Measurements from ENCODE around the gene PRXL2B. TPM values are rescaled to one million over a fixed set of nuclear protein-coding genes. Genes with fewer than 3 reads are reported as not detected.

Gene PRXL2B
- total and polyA plus RNA-seq, 4 donors, result 4.6 to 10.2 (median 8.1) TPM

GRCh38 chr1:2561446-2561845, 25.1 kb upstream of the PRXL2B start:
- Histone ChIP-seq H3K27ac (ENCODE audit: low read depth in 1 of 2, low read length in 2 of 2) (no peak overlapping the region), H3K9me3 (ENCODE audit: control insufficient read depth in 4 of 4, low read length in 3 of 4) (no peaks in the 10 kb centered on the region), H3K4me3 (ENCODE audit: low read depth in 1 of 3, low read length in 3 of 3) (no peak overlapping the region), H3K4me1 (ENCODE audit: control insufficient read depth in 4 of 4, insufficient read depth in 4 of 4, low read length in 3 of 4) (peaks cover 7 to 14% (median 10%) of the 10 kb centered on the region in 4 donors), H3K27me3 (ENCODE audit: control insufficient read depth in 4 of 4, insufficient read depth in 4 of 4, low read length in 3 of 4) (no peaks in the 10 kb centered on the region), H3K9ac (ENCODE audit: low read depth in 1 of 2, low read length in 2 of 2) (no peak overlapping the region), H3K36me3 (ENCODE audit: control insufficient read depth in 4 of 4, insufficient read depth in 3 of 4, low read depth in 1 of 4, low read length in 3 of 4) (peaks cover 9 to 34% (median 14%) of the 10 kb centered on the region in 4 donors)
- no peak for DNase-seq (ENCODE audit: low spot score)
- no peak for TF ChIP-seq HNF4A (conservative IDR thresholded peaks at IDR 0.05)
- TF ChIP-seq ZBTB33 (IDR thresholded peaks at IDR 0.05), result no peak
- TF ChIP-seq YY1 (IDR thresholded peaks at IDR 0.05), result no peak
- no peak for TF ChIP-seq REST (IDR thresholded peaks at IDR 0.05)
- TF ChIP-seq NR2F2 (IDR thresholded peaks at IDR 0.05), result no peak
- no peak for TF ChIP-seq TAF1 (conservative IDR thresholded peaks at IDR 0.05)
- no peak for TF ChIP-seq GABPA (IDR thresholded peaks at IDR 0.05 in 1 of 2, conservative IDR thresholded peaks at IDR 0.05 in 1 of 2)
- TF ChIP-seq SP1 (IDR thresholded peaks at IDR 0.05), result no peak
- no peak for TF ChIP-seq HNF4G (IDR thresholded peaks at IDR 0.05)
- TF ChIP-seq FOXA1 (IDR thresholded peaks at IDR 0.05), result no peak
- no peak for TF ChIP-seq CTCF (IDR thresholded peaks at IDR 0.05; ENCODE audit: low read depth, low read length, missing input control)
- TF ChIP-seq RAD21 (IDR thresholded peaks at IDR 0.05), result no peak
- no peak for TF ChIP-seq RXRA (IDR thresholded peaks at IDR 0.05)
- 93% methylated on average over 11 of the region's 11 CpGs for WGBS

- peaks cover 9 to 34% (median 14%) of the 10 kb centered on the region in 4 donors for H3K36me3 ChIP-seq (ENCODE audit: control insufficient read depth in 4 of 4, insufficient read depth in 3 of 4, low read depth in 1 of 4, low read length in 3 of 4)
- H3K4me1 ChIP-seq (ENCODE audit: control insufficient read depth in 4 of 4, insufficient read depth in 4 of 4, low read length in 3 of 4), result peaks cover 5 to 12% (median 8%) of the 10 kb centered on the region in 4 donors
Observed at GRCh38 chr1:2561898-2562895, 24.4 kb upstream of the PRXL2B start.

More at GRCh38 chr1:2561898-2562895, 24.4 kb upstream of the PRXL2B start:
- no peak for TF ChIP-seq NR2F2 (IDR thresholded peaks at IDR 0.05)
- peak in 1 of 2 donors; percentile 52 for TF ChIP-seq RAD21 (IDR thresholded peaks at IDR 0.05)
- peak; percentile 36 for TF ChIP-seq CTCF (IDR thresholded peaks at IDR 0.05; ENCODE audit: low read depth, low read length, missing input control)
- H3K9me3 ChIP-seq (ENCODE audit: control insufficient read depth in 4 of 4, low read length in 3 of 4), result no peaks in the 10 kb centered on the region
- no peak overlapping the region for H3K9ac ChIP-seq (ENCODE audit: low read depth in 1 of 2, low read length in 2 of 2)
- WGBS, result 90% methylated on average over 24 of the region's 24 CpGs
- no peaks in the 10 kb centered on the region for H3K27me3 ChIP-seq (ENCODE audit: control insufficient read depth in 4 of 4, insufficient read depth in 4 of 4, low read length in 3 of 4)
- no peak overlapping the region for H3K4me3 ChIP-seq (ENCODE audit: low read depth in 1 of 3, low read length in 3 of 3)
- no peak overlapping the region for H3K27ac ChIP-seq (ENCODE audit: low read depth in 1 of 2, low read length in 2 of 2)
- no peak for DNase-seq (ENCODE audit: low spot score)
